GM10266 (cell line): ENCODE data around the gene INSIG1.

Source experiments
- DNase-seq: peaks from one replicate; pipeline ENCODE4 v3.0.0; 2012; ENCODE audit errors: extremely low spot score
- TF ChIP-seq, protein P1 (sequence below): IDR thresholded peaks from 2 replicates; pipeline ENCODE4 v1.5.1; 2012; ENCODE audit warnings: mild to moderate bottlenecking, low read depth; ENCODE audit not compliant: control insufficient read depth, insufficient read depth; ENCODE audit errors: missing control alignments

The INSIG1 gene

DNA sequence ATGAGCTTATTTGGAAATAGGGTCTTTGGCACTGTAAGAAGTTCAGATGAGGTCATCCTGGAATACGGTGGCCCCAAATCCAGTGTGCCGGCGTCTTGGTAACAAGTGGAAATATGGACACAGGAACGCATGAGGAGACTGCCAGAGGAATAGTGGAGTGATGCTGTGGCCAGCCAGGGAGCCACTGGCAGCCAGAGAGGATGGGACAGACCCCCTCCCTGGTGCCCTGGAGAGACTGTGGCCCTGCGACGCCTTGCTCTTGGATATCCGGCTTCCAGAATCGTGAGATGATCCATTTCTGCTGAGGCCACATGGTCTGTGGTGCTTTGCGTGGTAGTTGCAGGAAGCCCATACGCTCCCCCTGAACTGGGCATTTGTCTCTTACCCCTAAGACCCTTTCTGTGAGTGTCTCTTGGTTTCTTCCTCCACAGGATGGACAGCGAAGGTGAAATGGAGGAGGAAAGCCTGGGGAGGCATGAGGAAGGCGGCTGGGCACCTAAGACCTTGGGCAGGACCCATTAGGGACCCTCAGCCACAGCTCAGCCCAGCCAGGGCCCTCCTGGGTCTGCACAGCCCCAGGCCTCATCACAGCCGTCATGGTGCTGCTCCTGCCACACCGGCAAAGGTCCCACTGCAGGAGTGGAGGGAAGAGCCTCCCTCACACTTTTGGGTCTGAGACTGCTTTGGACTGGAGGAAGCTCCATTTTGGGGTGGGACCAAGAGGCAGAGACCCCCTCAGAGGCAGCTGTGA lies 53.6 kb downstream of the INSIG1 start:
- DNase-seq, result no peak
- TF ChIP-seq, protein P1, sequence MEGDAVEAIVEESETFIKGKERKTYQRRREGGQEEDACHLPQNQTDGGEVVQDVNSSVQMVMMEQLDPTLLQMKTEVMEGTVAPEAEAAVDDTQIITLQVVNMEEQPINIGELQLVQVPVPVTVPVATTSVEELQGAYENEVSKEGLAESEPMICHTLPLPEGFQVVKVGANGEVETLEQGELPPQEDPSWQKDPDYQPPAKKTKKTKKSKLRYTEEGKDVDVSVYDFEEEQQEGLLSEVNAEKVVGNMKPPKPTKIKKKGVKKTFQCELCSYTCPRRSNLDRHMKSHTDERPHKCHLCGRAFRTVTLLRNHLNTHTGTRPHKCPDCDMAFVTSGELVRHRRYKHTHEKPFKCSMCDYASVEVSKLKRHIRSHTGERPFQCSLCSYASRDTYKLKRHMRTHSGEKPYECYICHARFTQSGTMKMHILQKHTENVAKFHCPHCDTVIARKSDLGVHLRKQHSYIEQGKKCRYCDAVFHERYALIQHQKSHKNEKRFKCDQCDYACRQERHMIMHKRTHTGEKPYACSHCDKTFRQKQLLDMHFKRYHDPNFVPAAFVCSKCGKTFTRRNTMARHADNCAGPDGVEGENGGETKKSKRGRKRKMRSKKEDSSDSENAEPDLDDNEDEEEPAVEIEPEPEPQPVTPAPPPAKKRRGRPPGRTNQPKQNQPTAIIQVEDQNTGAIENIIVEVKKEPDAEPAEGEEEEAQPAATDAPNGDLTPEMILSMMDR, result no peak

DNA sequence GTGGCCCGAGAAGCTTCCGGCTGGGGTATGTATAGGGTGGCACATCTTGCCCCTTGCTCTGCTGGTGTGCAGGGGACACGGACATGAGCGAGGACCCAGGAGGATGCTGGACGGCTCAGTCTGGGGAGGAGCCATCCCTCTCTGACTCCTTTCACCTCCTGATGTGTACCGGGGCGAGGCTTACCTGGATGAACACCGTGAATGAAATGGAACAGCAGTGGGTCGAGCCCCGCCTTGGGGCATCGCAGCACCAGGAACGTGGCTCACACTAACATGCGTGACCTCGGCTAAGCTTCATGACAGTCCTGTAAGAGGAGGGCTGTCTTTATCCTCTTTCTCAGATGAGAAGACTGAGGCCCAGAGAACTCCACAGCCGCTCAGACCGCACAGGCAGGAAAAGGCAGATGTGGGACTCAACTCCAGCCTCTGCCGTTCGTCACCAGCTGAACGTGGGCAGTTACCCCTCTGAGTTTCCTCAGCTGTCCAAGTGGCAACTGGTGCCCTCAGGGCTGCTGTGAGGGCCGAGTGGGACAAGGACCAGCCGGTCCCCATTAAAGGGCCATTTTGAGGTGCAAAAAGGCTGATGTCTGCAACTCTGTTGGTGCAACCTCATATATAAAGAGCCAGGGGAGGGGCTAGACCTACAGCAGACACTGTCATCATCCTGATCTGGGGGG lies 54.5 kb downstream of the INSIG1 start:
- TF ChIP-seq, protein P1, result no peak
- DNase-seq, result no peak

DNA sequence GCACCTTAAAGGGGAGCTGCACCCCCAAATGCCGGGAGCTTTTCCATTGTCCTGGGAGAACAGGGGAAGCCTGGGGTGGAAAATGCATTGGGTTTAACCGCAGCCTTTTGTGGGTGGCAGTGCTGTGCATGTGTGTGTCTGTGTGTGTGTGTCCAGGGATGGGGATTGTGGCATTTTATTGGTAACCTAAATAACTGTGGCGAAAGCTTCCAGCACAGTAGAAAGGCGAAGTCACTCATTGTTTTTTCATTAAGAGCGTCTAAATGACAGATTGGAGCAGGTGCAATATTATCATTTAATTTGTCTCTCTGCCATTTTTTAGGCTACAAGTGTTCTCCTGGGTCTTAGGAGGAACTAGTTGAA lies 55.1 kb downstream of the INSIG1 start:
- no peak for DNase-seq
- TF ChIP-seq, protein P1, result no peak

DNA sequence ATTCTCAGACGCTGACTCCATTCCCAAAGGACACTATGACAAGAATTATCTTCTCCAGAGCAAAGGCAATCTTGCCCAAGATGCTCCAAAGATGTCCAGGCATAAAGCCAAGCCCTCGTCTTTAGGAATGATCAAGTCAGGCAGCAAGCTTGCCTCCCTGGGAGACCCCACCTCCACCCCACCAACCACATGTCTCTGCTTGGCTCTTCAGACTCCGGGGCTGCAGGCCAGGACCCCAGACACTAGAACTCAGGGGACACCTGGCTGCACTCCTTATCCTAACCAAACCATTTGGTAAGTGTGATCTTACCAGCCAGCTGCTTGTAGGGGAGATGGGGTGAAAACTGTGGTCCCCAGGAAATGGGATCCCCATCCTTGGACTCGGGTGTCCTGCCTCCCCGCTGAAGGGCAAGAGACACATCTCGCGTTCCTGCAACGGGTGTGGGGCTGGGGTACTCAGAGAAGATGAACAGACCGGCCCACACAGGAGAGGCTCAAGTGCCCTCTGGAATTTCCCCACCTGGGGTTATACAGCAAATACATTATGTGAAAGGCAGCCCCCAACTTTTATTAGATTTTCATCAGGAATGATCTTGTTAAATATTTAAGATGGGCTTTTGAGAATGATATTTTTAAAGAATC lies 55.7 kb downstream of the INSIG1 start:
- DNase-seq, result no peak
- TF ChIP-seq, protein P1, result no peak

DNA sequence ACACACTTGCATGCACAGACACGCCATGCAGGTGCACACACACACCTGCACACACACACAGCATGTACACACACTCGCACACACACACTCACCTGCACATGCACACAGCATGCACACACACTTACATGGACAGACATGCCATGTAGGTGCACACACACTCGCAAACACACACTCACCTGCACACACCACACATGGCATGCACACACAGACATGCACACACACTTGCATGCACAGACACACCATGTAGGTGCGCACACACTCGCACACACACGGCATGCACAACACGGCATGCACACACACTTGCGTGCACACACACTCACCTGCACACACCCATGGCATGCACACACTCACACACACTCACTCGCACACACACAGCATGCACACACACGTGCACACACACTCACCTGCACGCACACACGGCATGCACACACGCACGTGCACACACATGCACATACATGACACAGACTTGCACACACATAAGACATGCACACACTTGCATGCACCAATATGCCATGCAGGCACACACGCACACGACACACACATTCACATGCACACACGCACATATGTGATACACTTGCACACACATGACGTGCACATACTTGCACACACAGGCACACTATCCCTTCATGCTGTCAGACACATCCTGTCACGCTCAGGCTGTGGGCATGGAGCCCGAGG lies 56.8 kb downstream of the INSIG1 start:
- TF ChIP-seq, protein P1, result no peak
- DNase-seq, result no peak

DNA sequence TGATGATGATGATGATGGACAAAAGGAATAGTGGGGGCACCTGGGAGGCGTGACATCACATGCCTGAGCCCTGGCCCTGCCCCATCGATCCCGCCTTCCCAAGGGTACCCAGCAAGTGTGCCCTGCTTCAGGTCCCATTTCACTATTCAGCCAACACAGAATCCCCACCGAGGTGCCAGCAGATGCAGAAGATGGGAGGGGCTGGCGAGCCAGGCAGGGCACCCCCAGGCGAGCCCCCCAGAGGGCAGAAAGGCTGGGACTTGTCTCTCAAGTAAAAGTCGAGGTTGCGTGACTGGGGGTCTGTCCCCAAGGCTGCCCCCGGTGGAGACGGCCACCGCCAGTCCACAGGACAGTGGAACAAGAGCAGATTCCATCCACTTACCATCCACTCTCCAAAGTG lies 57.5 kb downstream of the INSIG1 start:
- TF ChIP-seq, protein P1, result no peak
- no peak for DNase-seq
